ENCODE measurements around the gene FCHSD2. TPM values are rescaled to one million over a fixed set of nuclear protein-coding genes. Genes with fewer than 3 reads are reported as not detected.

FCHSD2 gene
- total RNA-seq, 1 experiment from 2014 or later = 7.1 TPM

DNA sequence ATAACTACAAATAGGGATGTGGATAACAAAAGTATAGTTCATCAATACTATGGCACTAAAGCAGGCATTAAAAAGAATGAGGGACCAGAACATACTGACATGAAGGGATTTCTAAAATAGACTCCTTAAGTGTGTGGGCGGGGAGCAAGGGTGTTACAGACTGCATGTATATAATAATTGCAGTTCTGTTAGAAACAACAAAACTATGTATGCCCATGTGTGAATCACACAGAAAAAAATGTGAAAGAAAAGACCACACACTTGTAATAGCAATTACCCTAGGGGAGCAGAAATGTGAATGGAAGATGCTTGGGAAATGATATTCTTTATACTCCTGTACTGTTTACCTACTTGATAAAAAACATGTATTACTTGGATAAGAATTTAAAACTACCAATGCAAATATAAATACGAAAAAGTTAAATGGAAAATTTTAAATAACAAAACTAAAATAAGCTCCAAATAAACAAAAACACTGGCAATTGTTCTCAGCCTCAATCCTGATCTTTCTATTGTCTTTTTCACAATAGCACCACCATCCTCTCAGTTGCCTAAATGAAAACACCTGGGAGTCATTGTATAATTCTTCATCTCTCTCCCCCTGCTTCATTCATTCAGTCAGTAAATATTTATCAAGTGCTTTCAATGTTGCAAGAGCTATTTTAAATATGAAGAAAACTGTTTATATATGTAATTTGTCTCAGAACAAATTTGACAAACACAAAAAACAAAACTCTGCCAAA lies 129.8 kb downstream of the FCHSD2 start:
- POLR2A ChIA-PET (ENCODE audit: unreplicated experiment) = no interaction called here
- H3K9me2 ChIP-seq (replicated peaks; ENCODE audit: low read length) = no peaks in the 10 kb centered on the region
- no peak overlapping the region for H3K9ac ChIP-seq (ENCODE audit: low read length)
- H3K27ac ChIP-seq (ENCODE audit: low read length) = no peak overlapping the region
- intact Hi-C loops (cut with micrococcal nuclease) = no loop called here
- no peak for DNase-seq
- CTCF ChIA-PET = no interaction called here
- no peaks in the 10 kb centered on the region for H3K27me3 ChIP-seq (ENCODE audit: low read length)
- H4K20me1 ChIP-seq (ENCODE audit: low read length) = no peaks in the 10 kb centered on the region
- H3K9me3 ChIP-seq (ENCODE audit: low read length) = peaks cover 5% of the 10 kb centered on the region
- no TSS peak for BruUV-seq (replicated peaks)
- H3K4me1 ChIP-seq (ENCODE audit: insufficient read depth, low read length) = no peaks in the 10 kb centered on the region
- ATAC-seq = no peak; the same call in 1 of the 2 replicates
- no peak for TF ChIP-seq EZH2phosphoT487 (IDR thresholded peaks at IDR 0.05; ENCODE audit: borderline replicate concordance, low read length)
- TF ChIP-seq, protein P1, sequence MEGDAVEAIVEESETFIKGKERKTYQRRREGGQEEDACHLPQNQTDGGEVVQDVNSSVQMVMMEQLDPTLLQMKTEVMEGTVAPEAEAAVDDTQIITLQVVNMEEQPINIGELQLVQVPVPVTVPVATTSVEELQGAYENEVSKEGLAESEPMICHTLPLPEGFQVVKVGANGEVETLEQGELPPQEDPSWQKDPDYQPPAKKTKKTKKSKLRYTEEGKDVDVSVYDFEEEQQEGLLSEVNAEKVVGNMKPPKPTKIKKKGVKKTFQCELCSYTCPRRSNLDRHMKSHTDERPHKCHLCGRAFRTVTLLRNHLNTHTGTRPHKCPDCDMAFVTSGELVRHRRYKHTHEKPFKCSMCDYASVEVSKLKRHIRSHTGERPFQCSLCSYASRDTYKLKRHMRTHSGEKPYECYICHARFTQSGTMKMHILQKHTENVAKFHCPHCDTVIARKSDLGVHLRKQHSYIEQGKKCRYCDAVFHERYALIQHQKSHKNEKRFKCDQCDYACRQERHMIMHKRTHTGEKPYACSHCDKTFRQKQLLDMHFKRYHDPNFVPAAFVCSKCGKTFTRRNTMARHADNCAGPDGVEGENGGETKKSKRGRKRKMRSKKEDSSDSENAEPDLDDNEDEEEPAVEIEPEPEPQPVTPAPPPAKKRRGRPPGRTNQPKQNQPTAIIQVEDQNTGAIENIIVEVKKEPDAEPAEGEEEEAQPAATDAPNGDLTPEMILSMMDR (conservative IDR thresholded peaks at IDR 0.05; ENCODE audit: low read depth, low read length) = no peak
- TF ChIP-seq EZH2 (IDR thresholded peaks at IDR 0.05; ENCODE audit: low read length, unreplicated experiment) = no peak
- H3K36me3 ChIP-seq (ENCODE audit: low read depth, low read length) = peaks cover 14% of the 10 kb centered on the region
- no peaks in the 10 kb centered on the region for H3K79me2 ChIP-seq (ENCODE audit: low read length)
- H2AFZ ChIP-seq (ENCODE audit: low read length) = no peak overlapping the region
- no peaks in the 10 kb centered on the region for H3F3A ChIP-seq (ENCODE audit: low read length, unreplicated experiment)
- H3K4me3 ChIP-seq (ENCODE audit: low read length) = no peak overlapping the region
- H3K4me2 ChIP-seq (ENCODE audit: low read length) = no peak overlapping the region

DNA sequence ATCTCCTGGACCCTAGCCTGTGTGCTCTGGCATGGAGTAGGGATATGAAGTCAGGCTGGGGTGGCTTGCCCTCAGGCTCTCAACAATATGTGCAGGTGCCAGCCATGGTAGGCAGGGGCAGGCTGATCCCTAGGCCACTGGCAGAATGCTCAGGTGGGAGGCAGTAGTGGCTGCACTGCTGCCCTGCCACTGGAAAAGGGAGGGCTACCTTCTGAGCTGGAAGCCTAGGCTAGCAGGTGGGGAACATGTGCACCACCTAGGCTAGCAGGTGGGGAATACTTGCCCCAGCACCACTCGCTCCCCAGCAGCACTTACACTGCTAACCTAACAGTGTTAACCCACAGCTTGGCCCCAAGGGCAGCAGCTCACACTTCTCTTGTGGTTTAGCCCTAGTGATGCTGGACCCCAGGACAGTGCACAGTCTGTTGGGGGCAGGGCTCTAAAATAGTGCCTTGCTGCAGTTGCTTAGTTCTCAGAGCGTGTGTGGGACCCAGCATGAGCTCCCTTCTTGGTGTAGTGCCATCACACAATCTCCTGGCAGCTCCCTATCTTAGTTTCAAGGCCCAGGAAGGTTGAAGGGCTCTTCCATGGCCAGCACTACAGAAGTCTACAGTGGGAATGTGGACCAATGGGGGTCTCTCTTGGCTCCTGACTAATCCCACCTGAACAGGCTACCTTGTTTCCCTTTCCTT lies 130.8 kb downstream of the FCHSD2 start:
- no peaks in the 10 kb centered on the region for H3K4me1 ChIP-seq (ENCODE audit: insufficient read depth, low read length)
- POLR2A ChIA-PET (ENCODE audit: unreplicated experiment) = no interaction called here
- no peaks in the 10 kb centered on the region for H4K20me1 ChIP-seq (ENCODE audit: low read length)
- no peaks in the 10 kb centered on the region for H3K79me2 ChIP-seq (ENCODE audit: low read length)
- ATAC-seq = no peak
- peaks cover 14% of the 10 kb centered on the region for H3K36me3 ChIP-seq (ENCODE audit: low read depth, low read length)
- H2AFZ ChIP-seq (ENCODE audit: low read length) = no peak overlapping the region
- H3K4me3 ChIP-seq (ENCODE audit: low read length) = no peak overlapping the region
- H3K9me2 ChIP-seq (replicated peaks; ENCODE audit: low read length) = no peaks in the 10 kb centered on the region
- BruUV-seq (replicated peaks) = no TSS peak
- H3K9ac ChIP-seq (ENCODE audit: low read length) = no peak overlapping the region
- no peak overlapping the region for H3K27ac ChIP-seq (ENCODE audit: low read length)
- no peak overlapping the region for H3K4me2 ChIP-seq (ENCODE audit: low read length)
- DNase-seq = no peak
- TF ChIP-seq, protein P1 (conservative IDR thresholded peaks at IDR 0.05; ENCODE audit: low read depth, low read length) = no peak
- no peak for TF ChIP-seq EZH2phosphoT487 (IDR thresholded peaks at IDR 0.05; ENCODE audit: borderline replicate concordance, low read length)
- no peak for TF ChIP-seq EZH2 (IDR thresholded peaks at IDR 0.05; ENCODE audit: low read length, unreplicated experiment)
- CTCF ChIA-PET = no interaction called here
- H3F3A ChIP-seq (ENCODE audit: low read length, unreplicated experiment) = no peaks in the 10 kb centered on the region
- H3K9me3 ChIP-seq (ENCODE audit: low read length) = peaks cover 5% of the 10 kb centered on the region
- intact Hi-C loops (cut with micrococcal nuclease) = no loop called here
- H3K27me3 ChIP-seq (ENCODE audit: low read length) = no peaks in the 10 kb centered on the region

DNA sequence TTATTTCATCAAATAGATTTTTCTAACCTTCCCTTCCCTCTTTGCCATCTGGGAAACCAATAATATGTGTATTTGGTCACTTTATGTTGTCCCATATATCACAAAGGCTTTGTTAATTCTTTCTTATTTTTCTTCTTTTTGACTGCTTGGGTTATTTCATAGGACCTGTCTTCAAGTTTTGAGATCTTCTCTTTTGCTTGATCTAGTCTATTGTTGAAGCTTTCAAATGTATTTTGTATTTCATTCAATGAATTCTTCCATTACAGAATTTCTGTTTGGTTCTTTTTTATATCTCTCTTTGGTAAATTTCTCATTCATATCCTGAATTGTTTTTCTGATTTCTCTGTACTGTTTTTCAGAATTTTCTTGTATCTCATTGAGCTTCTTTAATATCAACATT lies 132.1 kb downstream of the FCHSD2 start:
- intact Hi-C loops (cut with micrococcal nuclease) = no loop called here
- H3K79me2 ChIP-seq (ENCODE audit: low read length) = no peaks in the 10 kb centered on the region
- no peaks in the 10 kb centered on the region for H3K27me3 ChIP-seq (ENCODE audit: low read length)
- CTCF ChIA-PET = no interaction called here
- no peaks in the 10 kb centered on the region for H3F3A ChIP-seq (ENCODE audit: low read length, unreplicated experiment)
- POLR2A ChIA-PET (ENCODE audit: unreplicated experiment) = no interaction called here
- peaks cover 14% of the 10 kb centered on the region for H3K36me3 ChIP-seq (ENCODE audit: low read depth, low read length)
- H3K9me2 ChIP-seq (replicated peaks; ENCODE audit: low read length) = no peaks in the 10 kb centered on the region
- DNase-seq (no peak), ATAC-seq (no peak)
- H3K4me2 ChIP-seq (ENCODE audit: low read length) = no peak overlapping the region
- H3K9me3 ChIP-seq (ENCODE audit: low read length) = peaks cover 5% of the 10 kb centered on the region
- no peaks in the 10 kb centered on the region for H4K20me1 ChIP-seq (ENCODE audit: low read length)
- no peak overlapping the region for H3K4me3 ChIP-seq (ENCODE audit: low read length)
- TF ChIP-seq EZH2phosphoT487 (IDR thresholded peaks at IDR 0.05; ENCODE audit: borderline replicate concordance, low read length) (no peak), EZH2 (IDR thresholded peaks at IDR 0.05; ENCODE audit: low read length, unreplicated experiment) (no peak)
- TF ChIP-seq, protein P1 (conservative IDR thresholded peaks at IDR 0.05; ENCODE audit: low read depth, low read length) = no peak
- no peak overlapping the region for H3K27ac ChIP-seq (ENCODE audit: low read length)
- H2AFZ ChIP-seq (ENCODE audit: low read length) = no peak overlapping the region
- no peak overlapping the region for H3K9ac ChIP-seq (ENCODE audit: low read length)
- no peaks in the 10 kb centered on the region for H3K4me1 ChIP-seq (ENCODE audit: insufficient read depth, low read length)
- no TSS peak for BruUV-seq (replicated peaks)
